ENCODE results near the gene PRMT1. TPM values are rescaled to one million over a fixed set of nuclear protein-coding genes. Genes with fewer than 3 reads are reported as not detected.

PRMT1 gene
- total and polyA plus RNA-seq, 2 of the 13 experiments (the other 11 are each of a cell fraction or from before 2014, with no cell fraction given): 324 to 374 TPM

DNA sequence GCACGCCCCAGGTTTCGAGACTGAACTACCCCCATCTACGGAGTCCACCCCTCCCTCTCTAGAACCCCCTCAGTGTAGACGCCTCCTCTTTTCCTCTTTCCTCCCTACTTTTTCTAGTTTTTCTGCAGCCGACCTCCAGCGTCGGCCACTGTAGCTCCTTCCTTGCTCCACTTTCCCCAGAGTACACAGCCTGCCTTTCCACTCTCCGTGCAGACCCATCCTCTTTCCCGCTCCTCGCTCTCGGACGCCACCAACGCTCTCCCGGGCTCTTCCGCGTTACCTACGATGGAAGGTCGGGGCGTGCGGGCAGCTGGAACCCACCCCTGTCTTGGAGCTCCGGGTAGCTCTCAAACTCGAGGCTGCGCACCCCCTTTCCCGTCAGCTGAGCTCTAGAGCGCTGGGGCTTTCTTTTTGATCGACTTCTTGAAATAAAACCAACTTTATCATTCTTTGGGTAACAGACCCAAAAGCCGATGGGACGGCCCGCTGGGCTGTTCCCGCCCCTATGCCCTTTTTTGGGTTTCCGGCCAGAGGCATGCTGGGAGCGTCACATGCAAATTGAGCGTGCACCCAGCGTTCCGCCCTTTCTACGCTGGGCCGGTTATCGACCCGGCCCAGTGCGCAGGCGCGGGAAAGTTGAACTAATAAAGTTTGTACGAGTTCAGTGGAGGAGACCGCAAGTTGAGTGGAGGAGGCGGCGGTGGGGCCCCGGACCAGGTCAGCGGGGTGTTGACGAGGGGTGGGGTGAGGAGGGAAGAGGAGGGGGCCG is 11.5 kb upstream of the PRMT1 start, which contains the start of the genes BCL2L12 and IRF3 (continued):
- no peak for TF ChIP-seq ZNF710 (CRISPR knock-in tag; IDR thresholded peaks at IDR 0.05; ENCODE audit: borderline replicate concordance)
- no peak for TF ChIP-seq ZNF292 (CRISPR knock-in tag; IDR thresholded peaks at IDR 0.05; ENCODE audit: borderline replicate concordance, low read depth)
- TF ChIP-seq ZBTB7B (CRISPR knock-in tag; IDR thresholded peaks at IDR 0.05): no peak
- 0 out of 2 replicates have a peak, but pooled peaks have one; percentile 47 for TF ChIP-seq KLF6 (CRISPR knock-in tag; IDR thresholded peaks at IDR 0.05)
- no peak for TF ChIP-seq ZNF772 (CRISPR knock-in tag; IDR thresholded peaks at IDR 0.05)
- TF ChIP-seq YEATS4 (CRISPR knock-in tag; IDR thresholded peaks at IDR 0.05; ENCODE audit: borderline replicate concordance): 0 out of 2 replicates have a peak, but pooled peaks have one; percentile 28
- TF ChIP-seq GZF1 (CRISPR knock-in tag; IDR thresholded peaks at IDR 0.05): 0 out of 2 replicates have a peak, but pooled peaks have one; percentile 43
- no peak for TF ChIP-seq ZNF280D (CRISPR knock-in tag; IDR thresholded peaks at IDR 0.05)
- TF ChIP-seq, protein P1, sequence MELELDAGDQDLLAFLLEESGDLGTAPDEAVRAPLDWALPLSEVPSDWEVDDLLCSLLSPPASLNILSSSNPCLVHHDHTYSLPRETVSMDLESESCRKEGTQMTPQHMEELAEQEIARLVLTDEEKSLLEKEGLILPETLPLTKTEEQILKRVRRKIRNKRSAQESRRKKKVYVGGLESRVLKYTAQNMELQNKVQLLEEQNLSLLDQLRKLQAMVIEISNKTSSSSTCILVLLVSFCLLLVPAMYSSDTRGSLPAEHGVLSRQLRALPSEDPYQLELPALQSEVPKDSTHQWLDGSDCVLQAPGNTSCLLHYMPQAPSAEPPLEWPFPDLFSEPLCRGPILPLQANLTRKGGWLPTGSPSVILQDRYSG (CRISPR knock-in tag; IDR thresholded peaks at IDR 0.05): no peak
- peak; percentile 51; the same call in 1 of the 2 replicates for TF ChIP-seq SP5 (CRISPR knock-in tag; IDR thresholded peaks at IDR 0.05; ENCODE audit: borderline replicate concordance, low read depth)
- no peak for TF ChIP-seq SMYD3 (CRISPR knock-in tag; IDR thresholded peaks at IDR 0.05)
- no peak for TF ChIP-seq PLSCR1 (CRISPR knock-in tag; IDR thresholded peaks at IDR 0.05; ENCODE audit: borderline replicate concordance)
- TF ChIP-seq HNRNPUL1 (IDR thresholded peaks at IDR 0.05; ENCODE audit: low read depth, low read length): no peak
- TF ChIP-seq RBM22 (optimal IDR thresholded peaks at IDR 0.05; ENCODE audit: low read length): no peak
- TF ChIP-seq THAP8 (CRISPR knock-in tag; IDR thresholded peaks at IDR 0.05; ENCODE audit: borderline replicate concordance): no peak
- TF ChIP-seq TCF7 (IDR thresholded peaks at IDR 0.05; ENCODE audit: low read depth): no peak
- no peak for TF ChIP-seq ZNF207 (IDR thresholded peaks at IDR 0.05; ENCODE audit: borderline replicate concordance)
- no peak for TF ChIP-seq ZNF547 (CRISPR knock-in tag; IDR thresholded peaks at IDR 0.05)
- TF ChIP-seq ZNF350 (CRISPR knock-in tag; IDR thresholded peaks at IDR 0.05; ENCODE audit: borderline replicate concordance, low read depth): peak; percentile 40; the same call in 1 of the 2 replicates

Measured in HepG2 (cell line).